ENCODE measurements around the gene PAQR4.

PAQR4 gene

DNA sequence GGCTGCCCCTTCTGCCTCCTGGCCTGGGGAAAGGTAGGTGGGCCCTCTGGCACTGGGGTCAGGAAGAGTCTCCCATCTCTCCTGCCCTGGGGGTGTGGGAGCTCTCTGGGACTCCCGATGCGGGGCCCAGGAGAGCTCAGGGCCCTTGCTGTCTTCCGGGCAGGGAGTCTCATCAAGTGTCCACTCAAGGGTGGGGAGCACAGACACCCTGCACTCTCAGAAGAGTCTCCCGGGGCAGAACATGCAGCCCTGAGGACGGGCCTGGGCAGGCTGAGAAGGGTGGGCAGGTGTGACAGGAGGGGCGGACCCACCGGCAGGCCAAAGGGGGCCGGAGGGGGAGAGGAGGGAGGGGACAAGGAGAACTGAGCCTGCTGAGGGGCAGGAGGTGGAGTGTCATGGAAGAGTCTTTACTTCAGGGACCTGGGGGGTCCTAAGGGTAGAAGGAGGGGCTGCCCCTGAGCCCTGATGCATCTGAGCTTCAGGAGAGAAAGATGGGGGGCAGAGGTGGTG lies 19.5 kb downstream of the PAQR4 start:
- no peak for DNase-seq (ENCODE audit: low spot score)
- Histone ChIP-seq H3K4me3 (no peak overlapping the region), H3K27ac (no peak overlapping the region)
- TF ChIP-seq, protein P1, sequence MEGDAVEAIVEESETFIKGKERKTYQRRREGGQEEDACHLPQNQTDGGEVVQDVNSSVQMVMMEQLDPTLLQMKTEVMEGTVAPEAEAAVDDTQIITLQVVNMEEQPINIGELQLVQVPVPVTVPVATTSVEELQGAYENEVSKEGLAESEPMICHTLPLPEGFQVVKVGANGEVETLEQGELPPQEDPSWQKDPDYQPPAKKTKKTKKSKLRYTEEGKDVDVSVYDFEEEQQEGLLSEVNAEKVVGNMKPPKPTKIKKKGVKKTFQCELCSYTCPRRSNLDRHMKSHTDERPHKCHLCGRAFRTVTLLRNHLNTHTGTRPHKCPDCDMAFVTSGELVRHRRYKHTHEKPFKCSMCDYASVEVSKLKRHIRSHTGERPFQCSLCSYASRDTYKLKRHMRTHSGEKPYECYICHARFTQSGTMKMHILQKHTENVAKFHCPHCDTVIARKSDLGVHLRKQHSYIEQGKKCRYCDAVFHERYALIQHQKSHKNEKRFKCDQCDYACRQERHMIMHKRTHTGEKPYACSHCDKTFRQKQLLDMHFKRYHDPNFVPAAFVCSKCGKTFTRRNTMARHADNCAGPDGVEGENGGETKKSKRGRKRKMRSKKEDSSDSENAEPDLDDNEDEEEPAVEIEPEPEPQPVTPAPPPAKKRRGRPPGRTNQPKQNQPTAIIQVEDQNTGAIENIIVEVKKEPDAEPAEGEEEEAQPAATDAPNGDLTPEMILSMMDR (IDR thresholded peaks at IDR 0.05), result no peak

DNA sequence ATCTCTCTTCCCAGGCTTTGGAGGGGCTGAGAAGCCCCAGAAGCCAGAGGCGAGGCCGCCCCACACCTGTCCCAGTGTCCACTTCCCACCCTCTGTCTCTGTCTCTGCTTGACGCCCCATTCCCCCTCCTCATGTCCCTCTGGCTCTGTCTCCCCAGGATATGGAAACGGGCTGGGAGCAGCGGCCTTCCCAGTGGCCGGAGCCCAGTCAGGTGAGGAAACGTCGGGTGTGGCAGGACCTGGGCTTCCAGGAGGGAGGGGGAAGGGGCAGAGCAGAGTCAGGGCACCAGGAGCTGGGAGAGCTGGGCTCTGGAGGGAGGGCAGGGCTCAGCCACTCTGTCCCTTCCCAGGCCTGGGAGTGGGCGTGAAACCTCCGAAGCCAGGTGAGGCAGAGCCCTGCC lies 21.7 kb downstream of the PAQR4 start:
- TF ChIP-seq, protein P1 (IDR thresholded peaks at IDR 0.05), result no peak
- H3K4me3 ChIP-seq, result no peak overlapping the region
- DNase-seq (ENCODE audit: low spot score), result no peak
- no peak overlapping the region for H3K27ac ChIP-seq

DNA sequence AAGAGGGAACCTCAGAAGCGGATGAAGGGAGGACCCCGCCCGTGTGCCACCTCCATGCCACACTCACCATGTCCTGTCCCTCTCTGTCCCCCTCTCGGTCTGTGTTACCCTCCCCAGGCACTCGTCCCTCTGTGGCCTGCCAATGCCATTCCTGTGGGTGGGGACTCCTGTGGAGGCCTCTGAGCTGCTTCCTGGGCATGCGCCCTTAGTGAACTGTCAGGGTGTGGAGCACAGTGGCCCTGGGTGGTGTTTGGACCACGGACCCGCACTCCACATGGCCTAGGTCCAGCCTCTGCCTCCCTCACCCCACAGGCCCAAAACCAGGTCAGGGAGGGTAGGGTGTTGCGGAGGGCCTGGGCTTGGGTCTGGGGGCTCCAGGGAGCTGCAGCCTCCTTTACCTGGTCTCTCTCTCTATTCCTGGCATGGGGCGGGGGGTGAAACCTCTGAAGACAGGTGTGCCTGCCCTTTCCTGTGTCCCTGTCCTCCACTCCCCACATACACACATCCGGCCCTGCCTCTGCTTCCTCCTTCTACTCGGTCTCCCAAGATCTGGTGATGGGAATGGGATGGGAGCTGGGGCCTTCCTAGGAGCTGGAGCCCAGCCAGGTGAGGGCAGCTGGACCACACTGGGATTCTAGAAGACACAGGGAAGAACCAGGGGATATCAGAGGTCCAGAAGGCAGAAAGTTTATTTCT lies 22.6 kb downstream of the PAQR4 start:
- no peak overlapping the region for H3K27ac ChIP-seq
- no peak for DNase-seq (ENCODE audit: low spot score)
- TF ChIP-seq, protein P1 (IDR thresholded peaks at IDR 0.05), result no peak
- H3K4me3 ChIP-seq, result no peak overlapping the region

DNA sequence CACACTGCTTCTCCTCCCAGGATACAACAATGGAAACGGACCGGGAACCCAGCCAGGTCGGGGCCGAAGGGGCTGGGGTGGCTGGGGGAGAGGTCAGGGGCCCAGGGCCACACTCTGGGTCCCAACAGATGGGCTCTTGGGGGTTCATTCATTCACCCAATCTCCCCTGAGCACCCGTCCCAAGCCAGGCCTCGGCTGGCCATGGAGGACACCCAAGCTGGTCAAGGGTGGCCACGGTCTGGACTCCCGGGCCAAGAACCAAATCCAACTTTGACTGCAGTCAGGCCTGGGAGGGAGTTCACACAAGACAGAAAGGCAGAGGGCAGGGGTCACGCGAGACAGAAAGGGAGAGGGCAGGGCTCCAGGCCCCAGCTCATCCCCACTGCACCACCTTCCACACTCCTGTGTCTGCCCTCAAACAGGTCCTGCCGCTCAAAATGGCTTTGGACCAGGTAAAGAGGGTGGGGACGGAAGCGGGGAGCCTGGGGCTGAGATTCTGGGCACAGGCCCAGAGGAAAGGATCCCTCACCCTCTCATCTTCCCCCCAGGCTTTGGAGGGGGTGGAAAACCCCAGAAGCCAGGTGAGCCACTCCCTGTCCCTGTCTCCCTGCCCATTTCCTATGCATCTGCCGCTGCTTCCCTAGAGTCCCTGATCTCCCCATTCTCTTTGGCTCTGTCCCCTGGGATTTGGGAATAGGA lies 23.4 kb downstream of the PAQR4 start:
- no peak overlapping the region for H3K27ac ChIP-seq

DNA sequence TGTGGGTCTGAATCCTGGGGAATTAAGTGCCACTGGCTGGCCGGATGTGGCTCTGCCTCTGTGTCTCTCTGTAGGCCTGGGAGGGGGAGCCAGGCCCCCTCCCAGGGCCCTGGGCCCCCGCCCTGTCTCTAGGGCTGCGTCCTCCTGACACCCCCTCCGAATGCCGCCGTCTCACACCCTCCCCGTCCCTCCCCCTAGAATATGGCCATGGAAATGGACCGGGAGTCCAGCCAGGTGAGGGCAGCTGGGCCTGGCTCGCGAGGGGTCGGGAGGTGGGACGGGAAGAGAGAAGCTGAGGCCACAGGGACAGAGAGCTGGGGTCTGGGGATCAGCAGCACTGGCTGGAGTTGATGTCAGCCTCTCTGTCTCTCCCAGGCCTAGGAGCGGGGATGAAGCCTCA lies 27.1 kb downstream of the PAQR4 start:
- DNase-seq (ENCODE audit: low spot score), result no peak
- TF ChIP-seq, protein P1 (IDR thresholded peaks at IDR 0.05), result no peak
- H3K27ac ChIP-seq, result no peak overlapping the region
- no peak overlapping the region for H3K4me3 ChIP-seq

More for the DNA sequence above, 23.4 kb downstream of the PAQR4 start:
- TF ChIP-seq, protein P1 (IDR thresholded peaks at IDR 0.05), result no peak
- DNase-seq (ENCODE audit: low spot score), result no peak
- H3K4me3 ChIP-seq, result no peak overlapping the region

DNA sequence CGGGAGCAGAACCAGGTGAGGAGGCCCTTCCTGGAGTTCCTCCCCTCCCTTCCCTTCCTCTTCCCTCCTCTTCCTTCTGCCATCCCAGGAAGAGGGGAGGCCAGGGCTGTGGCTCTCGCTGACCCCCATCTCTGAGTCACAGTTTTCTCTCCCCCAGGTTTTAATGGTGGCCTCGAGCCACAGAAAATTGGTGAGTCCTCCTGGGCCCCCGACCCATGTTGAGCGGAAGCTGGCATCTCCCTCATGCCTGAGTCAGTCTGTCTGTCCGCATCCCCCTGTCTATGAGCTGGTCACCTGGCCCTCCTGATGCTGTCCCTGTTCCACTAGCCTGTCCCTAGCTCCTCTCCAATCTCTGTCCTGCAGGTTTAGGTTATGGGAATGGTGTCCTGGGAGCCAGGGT lies 30.8 kb downstream of the PAQR4 start:
- H3K27ac ChIP-seq, result no peak overlapping the region
- TF ChIP-seq, protein P1 (IDR thresholded peaks at IDR 0.05), result no peak
- no peak overlapping the region for H3K4me3 ChIP-seq
- no peak for DNase-seq (ENCODE audit: low spot score)

DNA sequence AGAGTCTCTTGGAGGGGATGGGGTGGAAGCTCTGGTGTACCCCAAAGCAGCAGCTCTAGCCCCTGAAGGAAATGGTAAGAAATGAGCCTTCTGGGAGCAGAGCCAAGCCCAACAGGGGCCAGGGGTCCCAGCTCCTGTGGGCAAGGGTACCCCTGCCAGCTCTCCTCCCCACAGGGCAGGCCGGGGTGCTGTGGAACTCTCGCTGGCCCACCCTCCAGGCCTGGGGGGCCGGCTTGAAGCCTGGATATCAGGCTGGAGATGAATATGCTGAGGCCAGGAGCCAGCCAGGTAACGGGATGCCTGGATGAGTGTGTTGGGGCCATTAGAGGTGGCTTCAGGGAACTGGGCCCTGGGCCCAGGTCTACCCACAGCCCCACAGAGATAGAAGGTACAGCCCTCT lies 31.4 kb downstream of the PAQR4 start:
- H3K4me3 ChIP-seq, result no peak overlapping the region
- TF ChIP-seq, protein P1 (IDR thresholded peaks at IDR 0.05), result no peak
- no peak overlapping the region for H3K27ac ChIP-seq
- no peak for DNase-seq (ENCODE audit: low spot score)

Data from coronary artery (tissue), 2 donors.